BLaER1 (cell line): ENCODE measurements around the gene LGALS9C.
"Not testable (repeated sequence)": the region's sequence is repeated elsewhere in the genome, so short reads cannot be mapped to it uniquely, and the experiment has no call there.

Experiments
- H3K27ac ChIP-seq: shearing (Covaris generic); formaldehyde crosslinking; 2 replicates; pipeline ENCODE4 v1.8.1; 2022
- H3K27me3 ChIP-seq: shearing (Covaris generic); formaldehyde crosslinking; 2 replicates; pipeline ENCODE4 v1.8.1; 2022
- H3K36me3 ChIP-seq: shearing (Covaris generic); formaldehyde crosslinking; 2 replicates; pipeline ENCODE4 v1.8.1; 2022
- H3K4me1 ChIP-seq: shearing (Covaris generic); formaldehyde crosslinking; 2 replicates; pipeline ENCODE4 v1.8.1; 2022
- H3K4me2 ChIP-seq: shearing (Covaris generic); formaldehyde crosslinking; 2 replicates; pipeline ENCODE4 v1.8.1; 2022
- H3K4me3 ChIP-seq: shearing (Covaris generic); formaldehyde crosslinking; 2 replicates; pipeline ENCODE4 v1.8.1; 2022
- H3K9ac ChIP-seq: shearing (Covaris generic); formaldehyde crosslinking; 2 replicates; pipeline ENCODE4 v1.8.1; 2022
- H3K9me3 ChIP-seq: shearing (Covaris generic); formaldehyde crosslinking; 2 replicates; pipeline ENCODE4 v1.8.1; 2022
- H4K20me1 ChIP-seq: shearing (Covaris generic); formaldehyde crosslinking; 2 replicates; pipeline ENCODE4 v1.8.1; 2022

LGALS9C gene

DNA sequence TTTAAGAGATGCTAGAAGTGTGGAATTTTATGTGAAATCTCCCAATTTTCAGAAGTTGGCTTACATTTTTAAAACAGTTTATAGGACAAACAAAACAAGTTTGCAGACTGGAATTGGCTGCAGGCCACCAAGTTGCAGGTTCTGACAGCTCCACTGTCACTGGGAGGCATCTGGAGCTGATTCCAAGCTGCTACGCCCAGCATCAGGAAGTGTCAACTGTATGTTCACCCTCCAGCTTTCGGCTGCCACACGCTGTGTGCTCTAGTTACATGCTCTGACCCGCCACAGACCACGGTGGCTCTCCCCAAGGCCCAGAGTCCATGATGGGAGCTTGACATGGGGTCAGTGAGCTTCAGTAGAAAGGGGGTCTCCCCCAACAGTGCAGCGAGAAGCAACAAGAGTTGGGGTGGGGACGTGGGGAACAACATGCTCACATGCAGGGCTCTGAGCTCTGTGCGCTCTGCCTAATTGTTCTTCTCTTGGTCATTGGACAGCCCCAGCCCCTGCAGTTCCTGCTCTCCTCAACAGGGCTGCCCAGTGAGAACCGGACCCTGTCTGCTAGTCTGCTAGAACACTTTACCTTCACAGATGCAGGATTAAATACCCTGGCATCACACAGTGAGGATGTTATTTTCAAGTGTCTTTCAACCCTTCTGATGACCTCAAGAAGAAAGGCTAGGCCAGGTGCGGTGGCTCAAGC lies 8.0 kb upstream of the LGALS9C start:
- H3K4me1 ChIP-seq, H3K27me3 ChIP-seq, H3K9me3 ChIP-seq, H3K4me3 ChIP-seq, H3K4me2 ChIP-seq, H3K9ac ChIP-seq, H3K36me3 ChIP-seq, H3K27ac ChIP-seq, H4K20me1 ChIP-seq: not testable (repeated sequence)

DNA sequence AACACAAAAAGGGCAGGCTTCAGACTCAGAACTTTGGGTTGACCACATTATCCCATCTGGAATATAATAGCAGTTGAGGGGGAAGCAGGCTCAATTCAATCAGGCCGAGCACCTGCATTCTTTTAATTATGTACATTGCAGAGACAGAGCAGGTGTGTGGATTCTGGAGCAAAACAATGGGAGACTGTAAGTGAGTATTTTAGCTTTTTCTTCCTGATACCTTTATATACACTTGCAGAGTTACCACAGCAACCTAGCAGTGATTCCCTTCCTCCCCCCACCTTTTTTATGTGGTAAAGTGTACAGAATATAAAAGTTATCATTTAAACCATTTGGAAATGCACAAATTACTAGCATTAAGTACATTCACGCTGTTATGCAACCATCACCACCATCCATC lies 6.8 kb upstream of the LGALS9C start:
- H3K4me1 ChIP-seq, H3K4me2 ChIP-seq, H3K4me3 ChIP-seq, H3K36me3 ChIP-seq, H3K9me3 ChIP-seq, H3K9ac ChIP-seq, H3K27ac ChIP-seq, H4K20me1 ChIP-seq, H3K27me3 ChIP-seq: not testable (repeated sequence)

DNA sequence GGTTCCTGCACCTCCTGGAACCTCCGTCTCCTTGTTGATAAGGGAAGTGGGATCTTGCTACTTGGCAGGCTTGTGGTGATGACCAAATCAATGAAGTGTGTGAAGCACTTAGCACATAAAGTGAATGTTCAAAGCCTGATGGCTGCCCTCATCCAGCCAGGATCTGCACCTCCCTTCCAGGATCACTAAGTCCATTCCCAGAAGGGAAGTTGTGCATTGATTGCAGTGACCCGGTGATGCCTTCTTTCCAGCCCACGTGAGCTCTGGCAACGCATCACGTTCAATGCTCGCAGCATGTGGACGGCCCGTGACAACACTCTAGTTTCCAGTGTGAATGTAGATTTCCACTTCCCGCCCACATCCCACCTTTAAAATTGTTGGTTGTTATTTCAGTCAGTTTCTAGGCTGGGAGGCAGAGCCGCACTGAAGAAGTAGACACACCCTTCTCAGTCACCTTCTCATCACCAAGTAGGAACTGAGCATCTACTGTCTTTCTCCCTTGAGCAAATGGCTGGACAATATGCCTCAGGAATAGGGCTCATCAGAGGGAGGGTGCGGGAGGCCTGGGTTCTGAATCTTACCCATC lies 6.2 kb upstream of the LGALS9C start:
- not testable (repeated sequence) for H4K20me1 ChIP-seq, H3K4me3 ChIP-seq, H3K27ac ChIP-seq, H3K9ac ChIP-seq, H3K27me3 ChIP-seq, H3K9me3 ChIP-seq, H3K4me1 ChIP-seq, H3K36me3 ChIP-seq, H3K4me2 ChIP-seq

DNA sequence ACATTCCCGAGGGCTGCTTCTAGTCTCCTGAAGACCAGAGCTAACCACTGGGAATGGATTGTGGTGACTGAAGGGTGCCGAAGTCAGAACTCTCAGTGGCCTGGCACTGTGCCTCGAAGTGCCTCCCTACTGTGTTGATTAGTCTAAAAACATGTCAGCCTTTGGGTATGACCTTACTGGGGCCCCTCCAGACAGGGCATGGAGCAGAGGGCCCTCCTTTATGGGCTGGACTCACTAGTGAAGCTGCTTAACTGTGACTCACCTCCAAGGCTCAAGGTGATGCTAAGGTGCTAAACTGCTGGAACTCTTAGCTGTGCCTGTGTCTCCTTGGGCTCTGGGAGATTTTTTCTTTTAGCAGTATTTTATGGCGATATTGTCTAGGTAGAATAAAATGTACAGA lies 2.6 kb upstream of the LGALS9C start:
- not testable (repeated sequence) for H3K9me3 ChIP-seq, H3K4me3 ChIP-seq, H3K4me2 ChIP-seq, H3K27me3 ChIP-seq, H3K27ac ChIP-seq, H4K20me1 ChIP-seq, H3K4me1 ChIP-seq, H3K36me3 ChIP-seq, H3K9ac ChIP-seq

DNA sequence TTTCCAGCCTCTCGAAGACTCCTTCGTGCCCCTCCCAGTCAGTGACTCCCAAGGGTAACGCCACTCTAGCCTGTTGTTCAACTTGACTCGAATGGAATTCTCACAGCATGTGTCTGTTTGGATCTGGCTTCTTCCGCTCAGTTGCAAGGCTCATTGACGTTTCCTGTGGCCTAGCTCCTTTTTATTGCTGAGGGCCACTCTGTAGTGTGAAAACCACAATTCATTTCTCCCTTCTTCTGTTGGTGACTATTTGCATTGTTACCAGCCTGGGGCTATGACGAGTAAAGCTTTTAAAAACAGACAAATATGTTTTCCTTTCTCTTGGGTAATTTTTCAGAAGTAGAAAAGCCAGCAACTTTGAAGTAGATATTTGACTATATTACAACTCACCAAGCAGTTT lies 1.8 kb upstream of the LGALS9C start:
- not testable (repeated sequence) for H3K4me3 ChIP-seq, H3K27me3 ChIP-seq, H3K4me2 ChIP-seq, H3K27ac ChIP-seq, H3K4me1 ChIP-seq, H3K36me3 ChIP-seq, H3K9ac ChIP-seq, H4K20me1 ChIP-seq, H3K9me3 ChIP-seq

DNA sequence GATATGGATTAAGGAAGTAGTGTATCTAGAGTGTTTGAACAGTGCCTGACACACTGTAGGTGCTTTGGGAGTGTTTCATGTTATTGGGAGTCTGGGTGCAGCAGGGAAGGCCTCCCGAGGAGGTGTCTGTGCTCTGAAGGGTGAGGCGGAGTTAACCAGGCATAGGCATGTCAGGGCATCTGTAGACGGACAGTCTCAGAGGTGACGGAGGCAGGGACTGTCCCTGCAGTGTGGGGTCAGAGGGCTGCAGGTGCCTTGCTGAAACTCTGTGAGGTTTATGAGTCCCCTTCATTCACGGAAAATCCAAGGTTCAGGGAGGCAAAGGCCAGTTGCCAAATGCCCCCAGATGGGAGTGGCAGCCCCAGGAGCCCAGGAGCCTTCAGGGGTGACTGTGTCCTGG lies 778 bp downstream of the LGALS9C start:
- not testable (repeated sequence) for H3K4me1 ChIP-seq, H3K4me2 ChIP-seq, H3K4me3 ChIP-seq, H4K20me1 ChIP-seq, H3K27ac ChIP-seq, H3K27me3 ChIP-seq, H3K9ac ChIP-seq, H3K36me3 ChIP-seq, H3K9me3 ChIP-seq

DNA sequence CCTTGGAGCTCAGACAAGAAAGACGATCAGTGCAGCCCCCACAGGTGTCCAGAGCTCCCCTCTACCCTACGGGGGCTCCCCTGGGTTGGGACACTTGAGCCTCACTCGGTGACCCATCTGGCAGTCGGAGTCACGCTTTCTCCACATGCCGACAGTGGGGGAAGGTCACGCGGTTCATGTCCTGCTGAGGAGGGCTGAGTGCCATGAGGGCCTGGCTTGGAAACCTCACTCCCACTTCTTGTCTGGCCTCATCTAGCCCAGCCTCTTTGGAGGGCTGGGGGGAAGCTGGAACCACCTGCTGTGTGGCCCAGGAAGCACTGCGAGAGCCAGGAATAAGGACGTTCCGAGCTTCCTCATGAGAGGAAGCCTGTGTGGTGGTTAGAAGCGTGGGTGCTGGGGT lies 1.8 kb downstream of the LGALS9C start:
- H3K4me1 ChIP-seq, H3K4me2 ChIP-seq, H3K9me3 ChIP-seq, H3K27me3 ChIP-seq, H3K9ac ChIP-seq, H4K20me1 ChIP-seq, H3K36me3 ChIP-seq, H3K4me3 ChIP-seq, H3K27ac ChIP-seq: not testable (repeated sequence)

DNA sequence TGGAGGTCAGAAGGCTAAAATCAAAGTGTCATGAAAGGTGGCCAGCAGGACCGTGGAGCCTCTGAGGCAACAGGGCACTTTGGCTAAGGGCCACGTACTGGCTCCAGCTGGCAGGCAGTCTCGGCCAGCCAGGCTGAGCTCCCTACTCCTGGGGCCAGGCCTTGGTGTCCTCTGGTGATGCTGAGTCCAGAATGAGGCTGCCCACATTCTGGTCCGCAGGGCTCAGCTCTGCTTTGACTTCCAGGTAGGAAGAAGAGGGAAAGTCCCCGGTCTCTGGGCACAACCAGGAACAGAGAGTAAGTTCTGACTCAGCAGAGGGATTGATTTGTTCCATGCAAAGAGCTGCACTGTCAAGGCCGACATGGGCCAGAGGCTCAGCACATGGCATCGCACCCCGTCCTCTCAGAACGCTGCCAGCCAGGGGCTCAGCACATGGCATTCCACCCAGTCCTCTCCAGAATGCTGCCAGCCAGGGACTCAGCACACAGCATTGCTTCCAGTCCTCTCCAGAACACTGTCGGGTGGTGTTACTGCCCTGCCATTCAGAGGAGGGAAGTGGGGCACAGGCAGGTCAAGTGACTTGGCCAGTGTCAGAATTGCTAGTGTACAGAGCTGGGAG lies 2.5 kb downstream of the LGALS9C start:
- H3K4me3 ChIP-seq, H3K27ac ChIP-seq, H3K9me3 ChIP-seq, H3K36me3 ChIP-seq, H3K4me1 ChIP-seq, H3K9ac ChIP-seq, H4K20me1 ChIP-seq, H3K27me3 ChIP-seq, H3K4me2 ChIP-seq: not testable (repeated sequence)

DNA sequence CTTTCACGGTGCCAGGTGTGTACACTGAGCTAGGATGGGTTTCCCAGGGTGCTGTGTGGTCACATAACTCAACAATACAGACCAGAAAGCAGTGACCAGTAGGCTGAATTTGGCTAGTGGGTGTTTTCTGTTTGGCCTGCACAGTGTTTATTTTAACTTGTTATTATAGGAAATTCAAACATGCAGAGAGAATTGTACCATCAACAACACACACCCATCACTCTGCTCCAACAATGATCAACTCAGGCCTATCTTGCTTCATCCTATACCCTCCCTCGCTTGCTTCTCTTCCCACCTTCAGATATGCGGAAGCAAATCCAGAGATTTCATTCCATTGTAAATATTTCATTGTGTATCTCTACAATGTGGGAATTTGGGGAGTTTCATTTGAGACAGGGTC lies 5.2 kb downstream of the LGALS9C start:
- not testable (repeated sequence) for H3K4me2 ChIP-seq, H3K27ac ChIP-seq, H3K27me3 ChIP-seq, H4K20me1 ChIP-seq, H3K9me3 ChIP-seq, H3K9ac ChIP-seq, H3K4me3 ChIP-seq, H3K4me1 ChIP-seq, H3K36me3 ChIP-seq

DNA sequence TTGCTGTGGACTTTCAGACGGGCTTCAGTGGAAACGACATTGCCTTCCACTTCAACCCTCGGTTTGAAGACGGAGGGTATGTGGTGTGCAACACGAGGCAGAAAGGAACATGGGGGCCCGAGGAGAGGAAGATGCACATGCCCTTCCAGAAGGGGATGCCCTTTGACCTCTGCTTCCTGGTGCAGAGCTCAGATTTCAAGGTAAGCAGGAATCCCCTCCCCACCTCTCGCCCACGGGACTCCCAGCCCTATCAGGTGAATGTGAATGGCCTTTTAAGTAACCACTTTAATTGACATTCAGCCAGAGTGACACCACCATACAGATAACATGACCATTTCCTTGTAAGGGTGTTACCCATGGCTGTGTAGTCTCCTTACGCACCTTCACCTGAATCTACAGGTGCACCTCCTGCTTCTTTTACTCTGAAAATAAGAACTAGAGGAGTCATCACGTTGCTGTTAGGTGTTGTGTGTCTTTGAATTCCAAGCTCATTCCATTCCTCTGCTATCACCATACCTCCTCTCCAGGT lies 9.4 kb downstream of the LGALS9C start:
- not testable (repeated sequence) for H4K20me1 ChIP-seq, H3K4me3 ChIP-seq, H3K9ac ChIP-seq, H3K36me3 ChIP-seq, H3K4me1 ChIP-seq, H3K27ac ChIP-seq, H3K4me2 ChIP-seq, H3K27me3 ChIP-seq, H3K9me3 ChIP-seq

DNA sequence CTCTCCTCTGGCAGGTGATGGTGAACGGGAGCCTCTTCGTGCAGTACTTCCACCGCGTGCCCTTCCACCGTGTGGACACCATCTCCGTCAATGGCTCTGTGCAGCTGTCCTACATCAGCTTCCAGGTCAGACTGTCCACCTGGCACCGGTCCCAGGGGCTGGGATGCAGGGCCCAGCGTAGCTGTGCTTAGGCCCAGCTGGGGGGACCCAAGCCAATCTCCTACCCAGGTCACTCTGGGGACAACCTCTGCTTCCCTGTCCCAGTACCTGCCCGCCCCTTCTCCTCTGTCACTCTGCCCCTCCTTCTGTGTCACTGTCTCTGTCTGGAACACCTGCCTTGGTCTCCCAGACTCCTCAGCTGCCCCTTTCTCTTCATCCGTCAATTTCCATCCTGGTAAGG lies 11.0 kb downstream of the LGALS9C start:
- not testable (repeated sequence) for H3K36me3 ChIP-seq, H3K4me1 ChIP-seq, H4K20me1 ChIP-seq, H3K9ac ChIP-seq, H3K9me3 ChIP-seq, H3K4me2 ChIP-seq, H3K27ac ChIP-seq, H3K27me3 ChIP-seq, H3K4me3 ChIP-seq

DNA sequence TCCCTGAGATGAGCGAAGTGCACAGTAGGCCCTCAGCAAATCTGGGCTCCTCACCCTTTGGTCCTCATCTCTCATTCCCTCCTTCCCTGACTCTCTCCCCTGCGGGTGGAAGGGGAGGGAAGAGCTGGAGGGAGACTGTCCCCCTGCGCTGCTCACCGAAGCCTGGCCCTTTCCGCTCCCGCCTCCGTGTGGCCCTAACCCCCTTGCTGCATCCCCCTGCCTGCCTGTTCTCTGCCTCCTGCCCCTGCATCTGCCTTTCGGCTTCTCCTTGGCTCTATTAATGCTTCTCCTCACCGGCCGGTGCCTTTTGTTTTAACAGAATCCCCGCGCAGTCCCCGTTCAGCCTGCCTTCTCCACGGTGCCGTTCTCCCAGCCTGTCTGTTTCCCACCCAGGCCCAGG lies 12.0 kb downstream of the LGALS9C start:
- not testable (repeated sequence) for H3K4me2 ChIP-seq, H3K27me3 ChIP-seq, H3K4me3 ChIP-seq, H3K36me3 ChIP-seq, H3K4me1 ChIP-seq, H3K27ac ChIP-seq, H3K9ac ChIP-seq, H4K20me1 ChIP-seq, H3K9me3 ChIP-seq

DNA sequence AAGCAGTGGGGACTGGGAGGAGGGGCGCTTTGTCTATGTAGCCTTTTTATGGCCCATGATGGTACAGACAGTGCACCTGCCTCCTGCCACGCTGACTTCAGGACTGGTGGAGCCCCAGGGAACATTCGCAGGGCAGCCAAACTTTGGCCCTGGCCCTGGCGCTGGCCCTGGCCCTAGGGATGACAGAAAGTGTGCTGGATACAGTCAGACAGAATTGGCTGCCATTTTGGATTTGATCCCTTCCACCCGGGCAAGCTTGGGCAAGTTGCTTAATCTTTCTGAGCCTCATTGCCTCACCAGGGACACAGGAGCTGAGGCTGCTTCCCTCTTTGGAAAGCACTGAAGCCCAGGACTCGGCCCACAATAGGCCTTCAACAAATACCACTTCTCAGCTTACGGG lies 13.4 kb downstream of the LGALS9C start:
- H3K4me1 ChIP-seq, H3K36me3 ChIP-seq, H3K4me2 ChIP-seq, H3K9ac ChIP-seq, H3K27me3 ChIP-seq, H3K9me3 ChIP-seq, H3K4me3 ChIP-seq, H3K27ac ChIP-seq, H4K20me1 ChIP-seq: not testable (repeated sequence)

DNA sequence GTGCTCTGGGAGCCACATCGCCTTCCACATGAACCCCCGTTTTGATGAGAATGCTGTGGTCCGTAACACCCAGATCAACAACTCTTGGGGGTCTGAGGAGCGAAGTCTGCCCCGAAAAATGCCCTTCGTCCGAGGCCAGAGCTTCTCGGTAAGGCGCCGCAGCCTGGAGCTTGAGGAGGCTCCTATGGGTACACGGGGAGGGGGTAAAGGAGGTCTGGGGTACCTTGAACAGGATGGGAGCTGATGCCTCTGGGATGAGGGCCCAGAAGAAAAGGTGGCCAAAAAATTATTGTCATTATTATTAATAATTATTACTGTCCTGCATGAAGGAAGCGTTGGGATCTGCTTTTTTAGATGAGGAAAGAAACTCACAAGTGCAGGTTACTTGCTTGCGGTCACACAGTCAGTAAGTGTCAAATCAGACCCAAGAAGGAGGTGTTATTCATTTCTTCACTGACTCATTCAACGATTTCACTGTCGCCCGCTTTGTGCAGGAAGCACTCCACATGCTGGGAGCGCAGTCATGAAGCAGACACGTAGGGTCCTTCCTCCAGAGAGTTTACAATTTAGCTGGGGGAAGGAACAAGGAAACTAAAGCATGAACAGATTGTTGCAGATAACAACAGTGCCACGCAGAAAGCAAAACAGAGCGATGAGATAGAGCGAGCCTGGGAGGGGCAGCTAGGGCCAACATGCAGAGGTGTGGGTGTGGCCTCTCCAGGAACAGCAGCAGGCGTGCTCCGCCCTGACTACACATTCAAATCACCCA lies 16.3 kb downstream of the LGALS9C start:
- H3K9ac ChIP-seq, H3K27me3 ChIP-seq, H3K9me3 ChIP-seq, H4K20me1 ChIP-seq, H3K36me3 ChIP-seq, H3K27ac ChIP-seq, H3K4me3 ChIP-seq, H3K4me2 ChIP-seq, H3K4me1 ChIP-seq: not testable (repeated sequence)
